Upper lobe of left lung (tissue), 6 donors: Measurements from ENCODE around the gene CEP19. TPM values are rescaled to one million over a fixed set of nuclear protein-coding genes. Genes with fewer than 3 reads are reported as not detected.
"Not testable (repeated sequence)": the region's sequence is repeated elsewhere in the genome, so short reads cannot be mapped to it uniquely, and the experiment has no call there.

Experiments
- ATAC-seq, 2 donors: fragments of 200-7000 bp; cut with Tn5 transposase; one replicate each; pipeline ENCODE4 v1.9.1; 2022; ENCODE audit warnings: mild to moderate bottlenecking in 2 of 2, moderate library complexity in 2 of 2; ENCODE audit not compliant: low FRiP score in 2 of 2
- DNase-seq, 2 donors: peaks; one replicate each; pipeline ENCODE4 v3.0.0-alpha.2; 2019 to 2020
- H3K27ac ChIP-seq, 4 donors: fragments of 200-600 bp; sonication (generic); one replicate each; pipeline ENCODE4 v1.5.1; 2016 to 2019
- H3K27me3 ChIP-seq, 4 donors: fragments of 200-600 bp; sonication (generic); one replicate each; pipeline ENCODE4 v1.5.1; 2017 to 2019
- H3K36me3 ChIP-seq, 4 donors: fragments of 200-600 bp; sonication (generic); one replicate each; pipeline ENCODE4 v1.5.1; 2016 to 2019
- H3K4me1 ChIP-seq, 4 donors: fragments of 200-600 bp; sonication (generic); one replicate each; pipeline ENCODE4 v1.5.1; 2018 to 2019
- H3K4me3 ChIP-seq, 4 donors: fragments of 200-600 bp; sonication (generic); one replicate each; pipeline ENCODE4 v1.5.1; 2017 to 2019; ENCODE audit warnings: mild to moderate bottlenecking in 2 of 4, moderate library complexity in 1 of 4
- H3K9me3 ChIP-seq, 4 donors: fragments of 200-600 bp; sonication (generic); one replicate each; pipeline ENCODE4 v1.5.1; 2018 to 2019
- CTCF ChIP-seq, 6 experiments: fragments of 450-650 bp in 4 of 6; fragments of 200-600 bp in 2 of 6; sonication (generic) in 2 of 6; IDR thresholded peaks; one replicate each; pipeline ENCODE4 v1.5.1; 2016 to 2019; ENCODE audit warnings: antibody characterized with exemption in 6 of 6
- EP300 ChIP-seq, 4 donors: sonication (generic); formaldehyde crosslinking; IDR thresholded peaks; one replicate each; pipeline ENCODE4 v1.5.1; 2017; ENCODE audit warnings: antibody characterized with exemption in 4 of 4, control low read depth in 2 of 4
- POLR2A ChIP-seq, 4 donors: fragments of 450-650 bp; IDR thresholded peaks; one replicate each; pipeline ENCODE4 v1.5.1; 2016 to 2017; ENCODE audit warnings: antibody characterized with exemption in 4 of 4, mild to moderate bottlenecking in 2 of 4
- POLR2AphosphoS5 ChIP-seq, 2 donors: sonication (generic); formaldehyde crosslinking; IDR thresholded peaks; one replicate each; pipeline ENCODE4 v1.5.1; 2017; ENCODE audit warnings: antibody characterized with exemption in 2 of 2
- WGBS, 2 donors: methylation state at CpG; one replicate each; pipeline ENCODE4 v1.1.5; 2017 to 2018; 5-methylcytosine and 5-hydroxymethylcytosine counted together
- total RNA-seq, 6 donors: library from RNA; depleted of rRNA in 4 of 6; stranded (reverse); fragments of >200 nt in 4 of 6; gene quantifications; one replicate each; pipeline versions ENCODE4 v1.1.0 to v1.2.1, GENCODE V29; 2016 to 2021
- donor health status: DM: no; HTN: no; CAD: no; lungs with moderate emphysema.
- donor health status: DM: no; HTN: yes; CAD: no; lungs with severe emphysema.

The CEP19 gene
- total RNA-seq, 6 donors from 2014 or later, result 1.2 to 9.0 (median 2.6) TPM

- DNase-seq, result no peak
- no peak overlapping the region for H3K4me3 ChIP-seq
- no peaks in the 10 kb centered on the region for H3K27me3 ChIP-seq
- TF ChIP-seq POLR2AphosphoS5 (IDR thresholded peaks at IDR 0.05) (no peak), POLR2A (IDR thresholded peaks at IDR 0.05) (no peak), EP300 (IDR thresholded peaks at IDR 0.05) (no peak), CTCF (IDR thresholded peaks at IDR 0.05) (no peak)
- WGBS, 2 donors, result 92 to 99% methylated on average over 8 of the region's 8 CpGs
- peaks cover 0 to 13% (median 6%) of the 10 kb centered on the region in 4 donors for H3K9me3 ChIP-seq
- peaks cover 0 to 4% (median 1%) of the 10 kb centered on the region in 4 donors for H3K36me3 ChIP-seq
- no peak overlapping the region for H3K27ac ChIP-seq
- ATAC-seq, result no peak
- H3K4me1 ChIP-seq, result peaks cover 5 to 20% (median 7%) of the 10 kb centered on the region in 4 donors
Observed at GRCh38 chr3:196753201-196753600, 41.2 kb upstream of the CEP19 start.

- H3K27me3 ChIP-seq, result no peaks in the 10 kb centered on the region
- H3K36me3 ChIP-seq, result peaks cover 0 to 3% (median 0%) of the 10 kb centered on the region in 4 donors
- H3K27ac ChIP-seq, result no peak overlapping the region
- 75 to 80% methylated on average over 8 of the region's 8 CpGs for WGBS, 2 donors
- H3K9me3 ChIP-seq, result no peaks in the 10 kb centered on the region
- no peak overlapping the region for H3K4me3 ChIP-seq
- ATAC-seq (peak in 1 of 2 donors; percentile 44), DNase-seq (no peak)
- TF ChIP-seq POLR2A (IDR thresholded peaks at IDR 0.05) (no peak), EP300 (IDR thresholded peaks at IDR 0.05) (no peak), POLR2AphosphoS5 (IDR thresholded peaks at IDR 0.05) (no peak), CTCF (IDR thresholded peaks at IDR 0.05) (no peak)
- peaks cover 1 to 14% (median 7%) of the 10 kb centered on the region in 4 donors for H3K4me1 ChIP-seq
Observed at GRCh38 chr3:196749125-196749524, 37.1 kb upstream of the CEP19 start.

- not testable (repeated sequence) for H3K27ac ChIP-seq, ATAC-seq, H3K36me3 ChIP-seq, DNase-seq, H3K27me3 ChIP-seq, H3K4me3 ChIP-seq, H3K9me3 ChIP-seq
- H3K4me1 ChIP-seq, result peaks cover 11 to 45% (median 19%) of the 10 kb centered on the region in 4 donors
- WGBS, 2 donors, result 88 to 91% methylated on average over 10 of the region's 10 CpGs
Observed at GRCh38 chr3:196743569-196743968, 31.5 kb upstream of the CEP19 start.

- Histone ChIP-seq H3K9me3 (no peaks in the 10 kb centered on the region), H3K27ac (peak overlapping the region; percentile 93 to 100 (median 98)), H3K4me3 (peak overlapping the region; percentile 56 to 98 (median 85)), H3K4me1 (peaks cover 11 to 45% (median 19%) of the 10 kb centered on the region in 4 donors), H3K27me3 (no peaks in the 10 kb centered on the region), H3K36me3 (no peaks in the 10 kb centered on the region)
- ATAC-seq (no peak), DNase-seq (no peak)
- TF ChIP-seq EP300 (IDR thresholded peaks at IDR 0.05) (no peak), POLR2A (IDR thresholded peaks at IDR 0.05) (no peak), POLR2AphosphoS5 (IDR thresholded peaks at IDR 0.05) (no peak), CTCF (IDR thresholded peaks at IDR 0.05) (no peak)
- 15 to 17% methylated on average over 5 of the region's 5 CpGs for WGBS, 2 donors
Observed at GRCh38 chr3:196741249-196741889, 29.3 kb upstream of the CEP19 start.

- Histone ChIP-seq H3K4me3 (peak overlapping the region; percentile 56 to 98 (median 85)), H3K36me3 (no peaks in the 10 kb centered on the region), H3K27me3 (no peaks in the 10 kb centered on the region), H3K9me3 (no peaks in the 10 kb centered on the region), H3K27ac (peak overlapping the region; percentile 93 to 100 (median 98)), H3K4me1 (peaks cover 11 to 45% (median 19%) of the 10 kb centered on the region in 4 donors)
- DNase-seq (no peak), ATAC-seq (peak in 1 of 2 donors; percentile 26)
- 0 to 1% methylated on average over 30 of the region's 30 CpGs for WGBS, 2 donors
- TF ChIP-seq EP300 (IDR thresholded peaks at IDR 0.05), result no peak
- TF ChIP-seq POLR2AphosphoS5 (IDR thresholded peaks at IDR 0.05), result no peak
- no peak for TF ChIP-seq POLR2A (IDR thresholded peaks at IDR 0.05)
- no peak for TF ChIP-seq CTCF (IDR thresholded peaks at IDR 0.05)
Observed at GRCh38 chr3:196740481-196741248, 28.6 kb upstream of the CEP19 start.
